ENCODE measurements around the gene STUM. TPM values are rescaled to one million over a fixed set of nuclear protein-coding genes. Genes with fewer than 3 reads are reported as not detected.

The STUM gene
- total RNA-seq, 1 experiment from 2014 or later = 0.14 TPM

- H3K4me3 ChIP-seq (ENCODE audit: insufficient read depth, low read depth, low read length) = no peak overlapping the region
- H3K27me3 ChIP-seq (ENCODE audit: control insufficient read depth, insufficient read depth, low read length) = no peaks in the 10 kb centered on the region; the same call in 1 of the 2 replicates
- H3K36me3 ChIP-seq (replicated peaks; ENCODE audit: control insufficient read depth, insufficient read depth, low read length) = no peaks in the 10 kb centered on the region
- DNase-seq = peak; percentile 11
These were observed 70.5 kb downstream of the STUM start for GRCh38 chr1:226619031-226619430.

GRCh38 chr1:226622012-226622411, 73.4 kb downstream of the STUM start:
- H3K27me3 ChIP-seq (ENCODE audit: control insufficient read depth, insufficient read depth, low read length) = peaks cover 5% of the 10 kb centered on the region
- H3K4me3 ChIP-seq (ENCODE audit: insufficient read depth, low read depth, low read length) = no peak overlapping the region
- no peak for DNase-seq
- H3K36me3 ChIP-seq (replicated peaks; ENCODE audit: control insufficient read depth, insufficient read depth, low read length) = no peaks in the 10 kb centered on the region

GRCh38 chr1:226624526-226624925, 76.0 kb downstream of the STUM start:
- H3K4me3 ChIP-seq (ENCODE audit: insufficient read depth, low read depth, low read length) = no peak overlapping the region
- H3K27me3 ChIP-seq (ENCODE audit: control insufficient read depth, insufficient read depth, low read length) = peaks cover 8% of the 10 kb centered on the region
- no peaks in the 10 kb centered on the region for H3K36me3 ChIP-seq (replicated peaks; ENCODE audit: control insufficient read depth, insufficient read depth, low read length)
- peak; percentile 4 for DNase-seq

GRCh38 chr1:226625326-226625725, 76.8 kb downstream of the STUM start:
- no peak overlapping the region for H3K4me3 ChIP-seq (ENCODE audit: insufficient read depth, low read depth, low read length)
- H3K36me3 ChIP-seq (replicated peaks; ENCODE audit: control insufficient read depth, insufficient read depth, low read length) = no peaks in the 10 kb centered on the region
- H3K27me3 ChIP-seq (ENCODE audit: control insufficient read depth, insufficient read depth, low read length) = peaks cover 8% of the 10 kb centered on the region
- DNase-seq = peak; percentile 4

- H3K36me3 ChIP-seq (replicated peaks; ENCODE audit: control insufficient read depth, insufficient read depth, low read length) = no peaks in the 10 kb centered on the region
- no peak for DNase-seq
These were observed 77.4 kb downstream of the STUM start for GRCh38 chr1:226625832-226626576.

GRCh38 chr1:226626577-226626956, 78.0 kb downstream of the STUM start:
- H3K27me3 ChIP-seq (ENCODE audit: control insufficient read depth, insufficient read depth, low read length) = peaks cover 8% of the 10 kb centered on the region
- DNase-seq = peak; percentile 88
- H3K4me3 ChIP-seq (ENCODE audit: insufficient read depth, low read depth, low read length) = no peak overlapping the region
- no peaks in the 10 kb centered on the region for H3K36me3 ChIP-seq (replicated peaks; ENCODE audit: control insufficient read depth, insufficient read depth, low read length)

More at GRCh38 chr1:226625832-226626576, 77.4 kb downstream of the STUM start:
- Histone ChIP-seq H3K4me3 (ENCODE audit: insufficient read depth, low read depth, low read length) (no peak overlapping the region), H3K27me3 (ENCODE audit: control insufficient read depth, insufficient read depth, low read length) (peaks cover 8% of the 10 kb centered on the region)

GRCh38 chr1:226627050-226627755, 78.6 kb downstream of the STUM start:
- no peak for DNase-seq
- H3K4me3 ChIP-seq (ENCODE audit: insufficient read depth, low read depth, low read length) = no peak overlapping the region
- H3K36me3 ChIP-seq (replicated peaks; ENCODE audit: control insufficient read depth, insufficient read depth, low read length) = no peaks in the 10 kb centered on the region
- H3K27me3 ChIP-seq (ENCODE audit: control insufficient read depth, insufficient read depth, low read length) = peaks cover 8% of the 10 kb centered on the region

GRCh38 chr1:226627924-226628611, 79.5 kb downstream of the STUM start:
- Histone ChIP-seq H3K36me3 (replicated peaks; ENCODE audit: control insufficient read depth, insufficient read depth, low read length) (no peaks in the 10 kb centered on the region), H3K4me3 (ENCODE audit: insufficient read depth, low read depth, low read length) (no peak overlapping the region), H3K27me3 (ENCODE audit: control insufficient read depth, insufficient read depth, low read length) (peaks cover 8% of the 10 kb centered on the region)
- DNase-seq = peak; percentile 4

- Histone ChIP-seq H3K36me3 (replicated peaks; ENCODE audit: control insufficient read depth, insufficient read depth, low read length) (no peaks in the 10 kb centered on the region), H3K4me3 (ENCODE audit: insufficient read depth, low read depth, low read length) (no peak overlapping the region), H3K27me3 (ENCODE audit: control insufficient read depth, insufficient read depth, low read length) (peaks cover 8% of the 10 kb centered on the region)
- peak; percentile 9 for DNase-seq
These were observed 80.1 kb downstream of the STUM start for GRCh38 chr1:226628612-226629155.

GRCh38 chr1:226629210-226629895, 80.8 kb downstream of the STUM start:
- no peaks in the 10 kb centered on the region for H3K36me3 ChIP-seq (replicated peaks; ENCODE audit: control insufficient read depth, insufficient read depth, low read length)
- H3K27me3 ChIP-seq (ENCODE audit: control insufficient read depth, insufficient read depth, low read length) = peaks cover 8% of the 10 kb centered on the region
- DNase-seq = peak; percentile 22
- H3K4me3 ChIP-seq (ENCODE audit: insufficient read depth, low read depth, low read length) = no peak overlapping the region

- DNase-seq = peak; percentile 7
- peaks cover 8% of the 10 kb centered on the region for H3K27me3 ChIP-seq (ENCODE audit: control insufficient read depth, insufficient read depth, low read length)
- H3K36me3 ChIP-seq (replicated peaks; ENCODE audit: control insufficient read depth, insufficient read depth, low read length) = no peaks in the 10 kb centered on the region
- H3K4me3 ChIP-seq (ENCODE audit: insufficient read depth, low read depth, low read length) = no peak overlapping the region
These were observed 81.5 kb downstream of the STUM start for GRCh38 chr1:226629896-226630550.

- Histone ChIP-seq H3K36me3 (replicated peaks; ENCODE audit: control insufficient read depth, insufficient read depth, low read length) (no peaks in the 10 kb centered on the region), H3K4me3 (ENCODE audit: insufficient read depth, low read depth, low read length) (no peak overlapping the region), H3K27me3 (ENCODE audit: control insufficient read depth, insufficient read depth, low read length) (peaks cover 8% of the 10 kb centered on the region)
- no peak for DNase-seq
These were observed 82.0 kb downstream of the STUM start for GRCh38 chr1:226630592-226630991.

- peak; percentile 11 for DNase-seq
These were observed 82.9 kb downstream of the STUM start for GRCh38 chr1:226631229-226632000.

More at GRCh38 chr1:226631229-226632000, 82.9 kb downstream of the STUM start:
- Histone ChIP-seq H3K27me3 (ENCODE audit: control insufficient read depth, insufficient read depth, low read length) (peaks cover 8% of the 10 kb centered on the region), H3K36me3 (replicated peaks; ENCODE audit: control insufficient read depth, insufficient read depth, low read length) (no peaks in the 10 kb centered on the region), H3K4me3 (ENCODE audit: insufficient read depth, low read depth, low read length) (no peak overlapping the region)
